GM19328 (cell line): Measurements from ENCODE around the gene CLHC1.
A peak's percentile ranks its signal among the peaks of the same experiment; 100 is the strongest.
"Not testable (repeated sequence)": the region's sequence is repeated elsewhere in the genome, so short reads cannot be mapped to it uniquely, and the experiment has no call there.

ENCODE experiments used
- ATAC-seq: cut with Tn5 transposase; IDR thresholded peaks from one replicate; pipeline ENCODE4 v1.9.1; 2021; ENCODE audit warnings: mild to moderate bottlenecking, moderate library complexity; ENCODE audit not compliant: unreplicated experiment

Gene CLHC1

GRCh38 chr2:55232084-55232862, at the start of gene CLHC1, which contains the start of gene RPS27A:
Gene CLHC1 (minus strand): TSS chr2:55232293. CDS start chr2:55222411, 9,882 bp downstream.
Gene RPS27A (plus strand): TSS chr2:55232688. CDS start chr2:55232825, 137 bp downstream.
- ATAC-seq: peak; percentile 88

GRCh38 chr2:55280851-55281546, 48.9 kb upstream of the CLHC1 start:
- not testable (repeated sequence) for ATAC-seq

- not testable (repeated sequence) for ATAC-seq
These were observed 47.8 kb upstream of the CLHC1 start for GRCh38 chr2:55279859-55280424.

- ATAC-seq: not testable (repeated sequence)
These were observed 47.2 kb upstream of the CLHC1 start for GRCh38 chr2:55279214-55279835.

GRCh38 chr2:55277310-55277709, 45.2 kb upstream of the CLHC1 start:
- ATAC-seq: no peak

GRCh38 chr2:55274346-55274745, 42.3 kb upstream of the CLHC1 start:
- not testable (repeated sequence) for ATAC-seq

GRCh38 chr2:55269645-55269990, 37.5 kb upstream of the CLHC1 start:
- ATAC-seq: no peak

- peak; percentile 97 for ATAC-seq
These were observed 37.0 kb upstream of the CLHC1 start, which contains the start of gene MTIF2 for GRCh38 chr2:55268907-55269644. Gene MTIF2 (minus strand): TSS chr2:55269231. CDS start chr2:55263858, 5,373 bp downstream.

GRCh38 chr2:55268288-55268906, 36.3 kb upstream of the CLHC1 start:
- ATAC-seq: no peak

- not testable (repeated sequence) for ATAC-seq
These were observed 27.5 kb upstream of the CLHC1 start for GRCh38 chr2:55259586-55259985.

- no peak for ATAC-seq
These were observed 20.7 kb upstream of the CLHC1 start for GRCh38 chr2:55252832-55253231.

GRCh38 chr2:55247025-55247424, 14.9 kb upstream of the CLHC1 start:
- no peak for ATAC-seq

- no peak for ATAC-seq
These were observed 13.3 kb upstream of the CLHC1 start for GRCh38 chr2:55245411-55245810.

- no peak for ATAC-seq
These were observed 10.5 kb upstream of the CLHC1 start for GRCh38 chr2:55242617-55243016.

GRCh38 chr2:55241582-55241981, 9.5 kb upstream of the CLHC1 start:
- not testable (repeated sequence) for ATAC-seq

- no peak for ATAC-seq
These were observed 7.6 kb upstream of the CLHC1 start for GRCh38 chr2:55239656-55240222.

GRCh38 chr2:55236992-55237543, 5.0 kb upstream of the CLHC1 start:
- ATAC-seq: no peak

- ATAC-seq: no peak
These were observed 3.8 kb upstream of the CLHC1 start for GRCh38 chr2:55235724-55236538.

- no peak for ATAC-seq
These were observed 1.5 kb upstream of the CLHC1 start for GRCh38 chr2:55233658-55233940.
